Measurements from ENCODE around the gene PLXDC2.

DNA sequence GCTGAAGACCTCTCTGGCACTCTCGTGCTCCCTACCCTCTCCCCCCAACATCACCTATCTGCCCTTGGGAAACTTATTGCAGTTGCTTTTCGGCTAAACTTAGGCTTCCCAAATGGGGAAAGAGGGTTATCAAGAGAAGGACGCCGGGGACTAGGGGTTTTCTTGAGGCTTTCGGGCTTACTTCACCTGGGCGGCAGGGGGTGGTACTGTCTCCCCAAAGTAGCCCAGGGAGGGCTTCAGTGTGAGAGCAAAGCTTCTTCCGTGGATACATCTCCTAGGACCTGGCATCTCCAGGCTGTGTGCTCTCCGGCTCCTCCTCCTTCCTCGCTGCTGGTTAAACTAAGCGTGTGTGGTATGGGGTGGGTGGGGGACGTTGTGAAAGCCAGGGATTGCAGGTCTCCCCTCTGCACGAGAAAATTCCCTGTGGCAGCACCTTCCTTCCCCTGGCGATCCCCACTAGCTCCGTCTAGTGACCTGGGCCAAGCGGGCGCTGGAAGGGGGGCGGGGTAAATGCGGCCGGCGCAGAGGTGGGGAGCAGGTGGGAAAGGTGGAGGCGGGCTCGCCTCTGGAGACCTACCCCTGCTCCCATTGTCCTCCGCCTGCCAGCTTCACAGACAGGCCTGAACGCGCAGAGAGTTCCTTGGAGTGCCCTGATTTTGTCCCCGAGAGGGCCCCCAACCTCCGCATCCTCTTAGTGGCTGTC is 1.1 kb downstream of the PLXDC2 start:
- TF ChIP-seq, protein P1, sequence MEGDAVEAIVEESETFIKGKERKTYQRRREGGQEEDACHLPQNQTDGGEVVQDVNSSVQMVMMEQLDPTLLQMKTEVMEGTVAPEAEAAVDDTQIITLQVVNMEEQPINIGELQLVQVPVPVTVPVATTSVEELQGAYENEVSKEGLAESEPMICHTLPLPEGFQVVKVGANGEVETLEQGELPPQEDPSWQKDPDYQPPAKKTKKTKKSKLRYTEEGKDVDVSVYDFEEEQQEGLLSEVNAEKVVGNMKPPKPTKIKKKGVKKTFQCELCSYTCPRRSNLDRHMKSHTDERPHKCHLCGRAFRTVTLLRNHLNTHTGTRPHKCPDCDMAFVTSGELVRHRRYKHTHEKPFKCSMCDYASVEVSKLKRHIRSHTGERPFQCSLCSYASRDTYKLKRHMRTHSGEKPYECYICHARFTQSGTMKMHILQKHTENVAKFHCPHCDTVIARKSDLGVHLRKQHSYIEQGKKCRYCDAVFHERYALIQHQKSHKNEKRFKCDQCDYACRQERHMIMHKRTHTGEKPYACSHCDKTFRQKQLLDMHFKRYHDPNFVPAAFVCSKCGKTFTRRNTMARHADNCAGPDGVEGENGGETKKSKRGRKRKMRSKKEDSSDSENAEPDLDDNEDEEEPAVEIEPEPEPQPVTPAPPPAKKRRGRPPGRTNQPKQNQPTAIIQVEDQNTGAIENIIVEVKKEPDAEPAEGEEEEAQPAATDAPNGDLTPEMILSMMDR (conservative IDR thresholded peaks at IDR 0.05 in 1 of 2, IDR thresholded peaks at IDR 0.05 in 1 of 2; ENCODE audit: low read depth in 1 of 2, low read length in 2 of 2), result peak in 1 of 2 donors; percentile 33
- TF ChIP-seq EZH2 (IDR thresholded peaks at IDR 0.05; ENCODE audit: low read length, missing control alignments), result peak; percentile 61
